Osteocyte (in vitro differentiated cells): Measurements from ENCODE around the gene HS1BP3. TPM values are rescaled to one million over a fixed set of nuclear protein-coding genes. Genes with fewer than 3 reads are reported as not detected.

Source experiments
- DNase-seq: peaks from one replicate; pipeline ENCODE4 v3.0.0; 2021; ENCODE audit warnings: mixed read lengths; ENCODE audit not compliant: unreplicated experiment; ENCODE audit errors: extremely low spot score
- H3K27ac Mint-ChIP-seq: one replicate; pipeline ENCODE4 v1.8.0; 2021; ENCODE audit warnings: mild to moderate bottlenecking, mixed read lengths; ENCODE audit not compliant: unreplicated experiment
- H3K27me3 Mint-ChIP-seq: one replicate; pipeline ENCODE4 v1.8.0; 2021; ENCODE audit warnings: mixed read lengths; ENCODE audit not compliant: unreplicated experiment
- H3K36me3 Mint-ChIP-seq: one replicate; pipeline ENCODE4 v1.8.0; 2021; ENCODE audit warnings: mixed read lengths; ENCODE audit not compliant: unreplicated experiment
- H3K4me1 Mint-ChIP-seq: one replicate; pipeline ENCODE4 v1.8.0; 2021; ENCODE audit warnings: mixed read lengths; ENCODE audit not compliant: unreplicated experiment
- H3K4me3 Mint-ChIP-seq: one replicate; pipeline ENCODE4 v1.8.0; 2021; ENCODE audit warnings: mild to moderate bottlenecking, moderate library complexity, mixed read lengths; ENCODE audit not compliant: unreplicated experiment
- H3K9me3 Mint-ChIP-seq: one replicate; pipeline ENCODE4 v1.8.0; 2021; ENCODE audit warnings: mixed read lengths; ENCODE audit not compliant: unreplicated experiment
- total RNA-seq: library from RNA; stranded (reverse); gene quantifications from 2 replicates; pipeline ENCODE4 v1.2.1, GENCODE V29; 2021
- TF ChIP-seq, protein P1 (sequence below): fragments of 200-600 bp; sonication (generic); IDR thresholded peaks from 2 replicates; pipeline ENCODE4 v1.5.0; 2021; ENCODE audit warnings: antibody characterized with exemption, mild to moderate bottlenecking, moderate library complexity

HS1BP3 gene
- total RNA-seq, 1 donor from 2014 or later = 40.5 TPM

- Mint-ChIP-seq H3K4me1 (peaks cover 24% of the 10 kb centered on the region), H3K9me3 (no peaks in the 10 kb centered on the region), H3K27me3 (no peaks in the 10 kb centered on the region), H3K36me3 (peaks cover 9% of the 10 kb centered on the region), H3K4me3 (no peak overlapping the region), H3K27ac (no peak overlapping the region)
- TF ChIP-seq, protein P1, sequence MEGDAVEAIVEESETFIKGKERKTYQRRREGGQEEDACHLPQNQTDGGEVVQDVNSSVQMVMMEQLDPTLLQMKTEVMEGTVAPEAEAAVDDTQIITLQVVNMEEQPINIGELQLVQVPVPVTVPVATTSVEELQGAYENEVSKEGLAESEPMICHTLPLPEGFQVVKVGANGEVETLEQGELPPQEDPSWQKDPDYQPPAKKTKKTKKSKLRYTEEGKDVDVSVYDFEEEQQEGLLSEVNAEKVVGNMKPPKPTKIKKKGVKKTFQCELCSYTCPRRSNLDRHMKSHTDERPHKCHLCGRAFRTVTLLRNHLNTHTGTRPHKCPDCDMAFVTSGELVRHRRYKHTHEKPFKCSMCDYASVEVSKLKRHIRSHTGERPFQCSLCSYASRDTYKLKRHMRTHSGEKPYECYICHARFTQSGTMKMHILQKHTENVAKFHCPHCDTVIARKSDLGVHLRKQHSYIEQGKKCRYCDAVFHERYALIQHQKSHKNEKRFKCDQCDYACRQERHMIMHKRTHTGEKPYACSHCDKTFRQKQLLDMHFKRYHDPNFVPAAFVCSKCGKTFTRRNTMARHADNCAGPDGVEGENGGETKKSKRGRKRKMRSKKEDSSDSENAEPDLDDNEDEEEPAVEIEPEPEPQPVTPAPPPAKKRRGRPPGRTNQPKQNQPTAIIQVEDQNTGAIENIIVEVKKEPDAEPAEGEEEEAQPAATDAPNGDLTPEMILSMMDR = no peak
- no peak for DNase-seq
Observed at GRCh38 chr2:20629181-20629580, 21.7 kb downstream of the HS1BP3 start.

- H3K36me3 Mint-ChIP-seq = peaks cover 9% of the 10 kb centered on the region
- no peak overlapping the region for H3K4me3 Mint-ChIP-seq
- H3K27ac Mint-ChIP-seq = no peak overlapping the region
- no peaks in the 10 kb centered on the region for H3K9me3 Mint-ChIP-seq
- no peak for DNase-seq
- H3K4me1 Mint-ChIP-seq = peaks cover 22% of the 10 kb centered on the region
- H3K27me3 Mint-ChIP-seq = no peaks in the 10 kb centered on the region
- TF ChIP-seq, protein P1 = no peak
Observed at GRCh38 chr2:20627712-20628380, 23.1 kb downstream of the HS1BP3 start.

DNA sequence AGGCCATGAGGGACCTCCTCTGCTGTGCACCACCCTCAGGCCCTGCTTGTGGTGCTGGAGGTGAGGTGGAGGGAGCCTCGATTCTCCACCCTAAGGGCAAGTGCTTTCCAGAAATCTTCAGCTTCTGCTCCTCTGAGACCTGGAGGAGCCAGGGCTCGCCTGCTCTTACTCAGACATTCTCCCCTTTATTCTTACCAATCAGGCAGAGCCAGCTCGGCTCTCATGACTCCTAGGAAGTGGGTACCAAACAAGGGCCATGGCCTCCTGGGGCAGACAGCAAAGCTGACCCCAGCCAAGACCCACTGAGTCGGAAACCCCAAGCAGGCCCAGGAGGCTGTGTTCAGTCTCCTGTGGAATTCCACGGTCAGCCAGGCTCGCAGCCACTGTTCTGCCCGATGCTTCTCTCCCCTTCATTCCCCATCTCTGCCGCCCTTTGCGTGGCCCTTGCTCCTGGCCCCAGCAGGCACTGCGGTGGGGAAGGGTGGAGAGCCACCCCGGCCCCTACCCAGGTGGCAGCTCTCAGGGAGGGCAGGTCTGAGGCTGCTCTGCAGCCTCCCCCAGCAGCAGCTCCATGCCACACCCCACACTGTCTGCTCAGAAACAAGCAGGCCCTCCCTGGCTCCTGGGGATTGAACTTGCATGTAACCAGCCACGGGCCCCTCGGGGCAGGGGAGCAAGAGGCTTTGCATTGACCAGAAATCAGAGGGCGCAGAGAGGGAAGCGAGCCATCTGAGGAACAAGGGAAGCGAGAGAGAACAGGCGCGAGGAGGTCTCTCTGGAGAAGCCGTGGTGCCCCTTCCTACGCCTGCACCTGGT is 24.0 kb downstream of the HS1BP3 start:
- TF ChIP-seq, protein P1 = no peak
- Mint-ChIP-seq H3K27ac (no peak overlapping the region), H3K9me3 (no peaks in the 10 kb centered on the region), H3K4me1 (peaks cover 22% of the 10 kb centered on the region), H3K4me3 (no peak overlapping the region), H3K36me3 (peaks cover 13% of the 10 kb centered on the region), H3K27me3 (no peaks in the 10 kb centered on the region)
- DNase-seq = no peak

- Mint-ChIP-seq H3K27ac (no peak overlapping the region), H3K36me3 (peaks cover 9% of the 10 kb centered on the region), H3K9me3 (no peaks in the 10 kb centered on the region), H3K4me3 (no peak overlapping the region), H3K27me3 (no peaks in the 10 kb centered on the region), H3K4me1 (peaks cover 22% of the 10 kb centered on the region)
- TF ChIP-seq, protein P1 = no peak
- DNase-seq = no peak
Observed at GRCh38 chr2:20626392-20626697, 24.6 kb downstream of the HS1BP3 start.
